GM12878 (cell line): ENCODE results near the gene PNPLA8. TPM values are rescaled to one million over a fixed set of nuclear protein-coding genes. Genes with fewer than 3 reads are reported as not detected.
"Not testable (repeated sequence)": the region's sequence is repeated elsewhere in the genome, so short reads cannot be mapped to it uniquely, and the experiment has no call there.

Experiments used
- ATAC-seq: fragments of 200-7000 bp; cut with Tn5 transposase; 3 replicates; pipeline ENCODE4 v1.9.1; 2020; ENCODE audit warnings: mild to moderate bottlenecking, moderate library complexity
- BruUV-seq: library from RNA; stranded (reverse); fragments of 400-500 nt; replicated peaks from 2 replicates; lab custom pipeline; 2021; lab: Mats Ljungman, UMichigan
- CTCF ChIA-PET: fragments of 300-600 bp; sonication (Branson Sonifier 250); formaldehyde crosslinking; extraction: SDS; loops from one replicate; lab custom pipeline; 2021; ENCODE audit warnings: inconsistent platforms; lab: Yijun Ruan, JAX
- POLR2A ChIA-PET: fragments of 350-600 bp; formaldehyde crosslinking; extraction: SDS; loops from one replicate; lab custom pipeline; 2021; ENCODE audit warnings: inconsistent platforms; lab: Charles Lee
- RAD21 ChIA-PET: fragments of 300-600 bp; sonication (Branson Sonifier 250); formaldehyde crosslinking; loops from one replicate; lab custom pipeline; 2023; ENCODE audit warnings: antibody characterized with exemption; ENCODE audit not compliant: unreplicated experiment; lab: Charles Lee
- SMC1A ChIA-PET: fragments of 300-600 bp; sonication (Branson Sonifier 250); formaldehyde crosslinking; loops from one replicate; lab custom pipeline; 2023; ENCODE audit not compliant: unreplicated experiment, uncharacterized antibody; lab: Charles Lee
- DNase-seq: peaks from one replicate; pipeline ENCODE4 v3.0.0-alpha.2; 2011; ENCODE audit warnings: low read depth, low spot score
- FAIRE-seq: peaks from 3 replicates; lab custom pipeline; 2011; peaks lifted over from hg19 to GRCh38; lab: Jason Lieb, UNC
- H2AFZ ChIP-seq: 2 replicates; pipeline ENCODE4 v1.6.0; 2011; ENCODE audit warnings: low read depth, low read length, control low read depth; ENCODE audit not compliant: control insufficient read depth
- H3K27ac ChIP-seq: 2 replicates; pipeline ENCODE4 v1.5.1; 2011; ENCODE audit warnings: control low read depth; ENCODE audit not compliant: control insufficient read depth, insufficient read depth
- H3K27me3 ChIP-seq, 2 experiments: replicated peaks in 1 of 2; 2 replicates each; pipeline versions ENCODE4 v1.6.0 to v1.6.1; 2011; ENCODE audit warnings: low read length in 1 of 2; ENCODE audit not compliant: control insufficient read depth in 2 of 2, insufficient read depth in 2 of 2
- H3K36me3 ChIP-seq, 2 experiments: 2 replicates each; pipeline ENCODE4 v1.5.1; 2011; ENCODE audit warnings: low read length in 1 of 2; ENCODE audit not compliant: control insufficient read depth in 2 of 2, insufficient read depth in 2 of 2
- H3K4me1 ChIP-seq: 2 replicates; pipeline ENCODE4 v1.6.1; 2011; ENCODE audit warnings: mild to moderate bottlenecking, low read length, moderate library complexity, mixed read lengths; ENCODE audit not compliant: control insufficient read depth, insufficient read depth
- H3K4me2 ChIP-seq: 2 replicates; pipeline ENCODE4 v1.6.0; 2011; ENCODE audit warnings: control low read depth; ENCODE audit not compliant: control insufficient read depth, insufficient read depth
- H3K4me3 ChIP-seq: fragments of 200-600 bp; sonication (generic); 2 replicates; pipeline ENCODE4 v1.5.1; 2016
- H3K79me2 ChIP-seq: 2 replicates; pipeline ENCODE4 v1.6.0; 2011; ENCODE audit warnings: low read length; ENCODE audit not compliant: control insufficient read depth, insufficient read depth
- H3K9ac ChIP-seq: 2 replicates; pipeline ENCODE4 v1.8.0; 2011; ENCODE audit warnings: low read length, control low read depth, mixed read lengths; ENCODE audit not compliant: control insufficient read depth, insufficient read depth
- H3K9me3 ChIP-seq: replicated peaks from 3 replicates; pipeline ENCODE4 v1.5.1; 2011; ENCODE audit warnings: mild to moderate bottlenecking, low read length; ENCODE audit not compliant: control insufficient read depth, insufficient read depth
- H4K20me1 ChIP-seq: 2 replicates; pipeline ENCODE4 v1.6.0; 2011; ENCODE audit not compliant: control insufficient read depth, insufficient read depth
- CBX5 ChIP-seq: sonication (generic); IDR thresholded peaks from 2 replicates; pipeline ENCODE4 v1.6.1; 2016; ENCODE audit warnings: low read depth, moderate library complexity, mild to moderate bottlenecking, inconsistent platforms
- YY1 ChIP-seq: IDR thresholded peaks from 2 replicates; pipeline ENCODE4 v1.6.1; 2011; ENCODE audit warnings: low read depth, mild to moderate bottlenecking, low read length
- WGBS: methylation state at CpG from one replicate; pipeline ENCODE4 v1.1.6; 2016; ENCODE audit warnings: low lambda C conversion rate; ENCODE audit not compliant: insufficient replicate concordance, insufficient coverage; ENCODE audit errors: missing lambda C conversion rate; 5-methylcytosine and 5-hydroxymethylcytosine counted together
- in situ Hi-C: fragments of 300-500 bp; cut with MboI; formaldehyde crosslinking; loops from 9 replicates; pipeline ENCODE4 v1.14.3; 2018; ENCODE audit warnings: mixed read lengths
- intact Hi-C: fragments of 100-400 bp; cut with micrococcal nuclease; formaldehyde crosslinking; loops from one replicate; pipeline ENCODE4 v1.14.2; 2022; ENCODE audit not compliant: unreplicated experiment
- polyA plus RNA-seq, 11 experiments: library from polyadenylated mRNA; depleted of rRNA in 4 of 11; unstranded in 6 of 11; stranded (reverse) in 5 of 11; fragments of >200 nt; fragmentation: Nextera tagmentation in 4 of 11; fragmentation: Illumina TruSeq in 1 of 11; extraction: Ambion mirVana in 4 of 11; extraction: Trizol in 1 of 11; gene quantifications; 1 replicate in 1 of 11; 2 replicates in 10 of 11; pipeline versions ENCODE4 v1.2.1 to v1.2.3, GENCODE V29; 2011 to 2016; ENCODE audit warnings: inconsistent platforms in 2 of 11, missing spikeins in 2 of 11, low read depth in 1 of 11
- total RNA-seq, 4 experiments: library from RNA; depleted of rRNA in 3 of 4; stranded (reverse); fragments of >200 nt in 3 of 4; fragmentation: Illumina TruSeq in 1 of 4; extraction: Trizol in 1 of 4; gene quantifications; 2 replicates each; pipeline versions ENCODE4 v1.2.1 to v1.2.3, GENCODE V29; 2013 to 2021
- TF ChIP-seq, protein P1 (sequence below): fragments of 450-650 bp; IDR thresholded peaks from 2 replicates; pipeline ENCODE4 v1.6.1; 2017; ENCODE audit warnings: mild to moderate bottlenecking, low read depth, inconsistent platforms; ENCODE audit not compliant: poor library complexity, severe bottlenecking

PNPLA8 gene
- total and polyA plus RNA-seq, 10 of the 15 experiments (the other 5 are each of a cell fraction or from before 2014, with no cell fraction given), result 8.0 to 16.3 (median 12.2) TPM

DNA sequence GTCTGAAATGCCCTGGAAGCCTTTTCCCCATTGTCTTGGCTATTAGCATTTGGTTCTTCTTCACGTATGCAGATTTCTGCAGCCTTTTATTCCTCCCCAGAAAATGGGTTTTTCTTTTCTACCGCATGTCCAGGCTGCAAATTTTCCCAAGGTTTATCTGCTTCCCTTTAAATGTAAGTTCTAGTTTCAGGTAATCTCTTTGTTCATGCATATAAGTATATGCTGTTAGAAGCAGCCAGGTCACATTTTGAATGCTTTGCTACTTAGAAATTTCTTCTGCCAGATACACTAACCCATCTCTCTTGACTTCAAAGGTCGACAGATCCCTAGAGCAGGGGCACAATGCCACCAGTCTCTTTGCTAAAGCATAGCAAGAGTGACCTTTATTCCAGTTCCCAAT lies 31.3 kb upstream of the PNPLA8 start:
- no peak for ATAC-seq
- no peak for FAIRE-seq
- Histone ChIP-seq H3K79me2 (no peaks in the 10 kb centered on the region), H3K9ac (no peak overlapping the region), H3K27ac (no peak overlapping the region), H3K4me1 (peaks cover 3% of the 10 kb centered on the region), H3K9me3 (peaks cover 12% of the 10 kb centered on the region; the same call in 2 of the 3 replicates), H3K4me3 (no peak overlapping the region), H3K27me3 (no peaks in the 10 kb centered on the region), H2AFZ (no peak overlapping the region), H3K36me3 (no peaks in the 10 kb centered on the region), H4K20me1 (no peaks in the 10 kb centered on the region), H3K4me2 (no peak overlapping the region)
- in situ Hi-C loops (no loop called here), intact Hi-C loops (no loop called here)
- SMC1A ChIA-PET, result interaction anchor here (0.9 to 1.5 kb wide), 2 partner anchors 9 to 33 kb away, joined by 3 to 4 read pairs; no protein-coding TSS in a partner anchor
- 100% methylated on average over 3 of the region's 3 CpGs for WGBS
- TF ChIP-seq, protein P1, sequence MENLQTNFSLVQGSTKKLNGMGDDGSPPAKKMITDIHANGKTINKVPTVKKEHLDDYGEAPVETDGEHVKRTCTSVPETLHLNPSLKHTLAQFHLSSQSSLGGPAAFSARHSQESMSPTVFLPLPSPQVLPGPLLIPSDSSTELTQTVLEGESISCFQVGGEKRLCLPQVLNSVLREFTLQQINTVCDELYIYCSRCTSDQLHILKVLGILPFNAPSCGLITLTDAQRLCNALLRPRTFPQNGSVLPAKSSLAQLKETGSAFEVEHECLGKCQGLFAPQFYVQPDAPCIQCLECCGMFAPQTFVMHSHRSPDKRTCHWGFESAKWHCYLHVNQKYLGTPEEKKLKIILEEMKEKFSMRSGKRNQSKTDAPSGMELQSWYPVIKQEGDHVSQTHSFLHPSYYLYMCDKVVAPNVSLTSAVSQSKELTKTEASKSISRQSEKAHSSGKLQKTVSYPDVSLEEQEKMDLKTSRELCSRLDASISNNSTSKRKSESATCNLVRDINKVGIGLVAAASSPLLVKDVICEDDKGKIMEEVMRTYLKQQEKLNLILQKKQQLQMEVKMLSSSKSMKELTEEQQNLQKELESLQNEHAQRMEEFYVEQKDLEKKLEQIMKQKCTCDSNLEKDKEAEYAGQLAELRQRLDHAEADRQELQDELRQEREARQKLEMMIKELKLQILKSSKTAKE, result no peak
- TF ChIP-seq YY1, result no peak
- POLR2A ChIA-PET, result no interaction called here
- no peak for DNase-seq
- RAD21 ChIA-PET, result no interaction called here
- BruUV-seq, result no TSS peak
- CTCF ChIA-PET, result no interaction called here

DNA sequence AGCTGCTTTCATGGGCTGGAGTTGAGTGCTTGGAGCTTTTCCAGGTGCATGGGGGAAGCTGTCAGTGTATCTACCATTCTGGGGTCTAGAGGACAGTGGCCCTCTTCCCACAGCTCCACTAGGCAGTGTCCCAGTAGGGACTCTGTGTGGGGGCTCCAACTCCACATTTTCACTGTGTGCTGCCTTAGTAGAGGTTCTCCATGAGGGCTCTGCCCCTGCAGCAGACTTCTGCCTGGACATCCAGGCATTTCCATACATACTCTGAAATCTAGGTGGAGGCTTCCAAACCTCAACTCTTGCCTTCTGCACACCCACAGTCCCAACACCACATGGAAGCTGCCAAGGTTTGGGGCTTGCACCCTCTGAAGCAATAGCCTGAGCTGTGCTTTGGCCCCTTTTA lies 30.7 kb upstream of the PNPLA8 start:
- H3K4me2 ChIP-seq, H3K27me3 ChIP-seq, H3K4me1 ChIP-seq, RAD21 ChIA-PET, H3K4me3 ChIP-seq, ATAC-seq, H3K9ac ChIP-seq, in situ Hi-C loops, intact Hi-C loops, H3K79me2 ChIP-seq, FAIRE-seq, CTCF ChIA-PET, H4K20me1 ChIP-seq, DNase-seq, H3K27ac ChIP-seq, H2AFZ ChIP-seq, H3K36me3 ChIP-seq, BruUV-seq: not testable (repeated sequence)
- TF ChIP-seq CBX5, result 0 out of 2 replicates have a peak, but pooled peaks have one; percentile 46
- peaks cover 12% of the 10 kb centered on the region; the same call in 2 of the 3 replicates for H3K9me3 ChIP-seq
- POLR2A ChIA-PET, result interaction anchor here (1.0 kb wide), 1 partner anchor 17 kb away, joined by 3 read pairs; no protein-coding TSS in a partner anchor
- SMC1A ChIA-PET, result interaction anchor here (0.9 to 1.5 kb wide), 2 partner anchors 10 to 33 kb away, joined by 3 to 4 read pairs; no protein-coding TSS in a partner anchor

DNA sequence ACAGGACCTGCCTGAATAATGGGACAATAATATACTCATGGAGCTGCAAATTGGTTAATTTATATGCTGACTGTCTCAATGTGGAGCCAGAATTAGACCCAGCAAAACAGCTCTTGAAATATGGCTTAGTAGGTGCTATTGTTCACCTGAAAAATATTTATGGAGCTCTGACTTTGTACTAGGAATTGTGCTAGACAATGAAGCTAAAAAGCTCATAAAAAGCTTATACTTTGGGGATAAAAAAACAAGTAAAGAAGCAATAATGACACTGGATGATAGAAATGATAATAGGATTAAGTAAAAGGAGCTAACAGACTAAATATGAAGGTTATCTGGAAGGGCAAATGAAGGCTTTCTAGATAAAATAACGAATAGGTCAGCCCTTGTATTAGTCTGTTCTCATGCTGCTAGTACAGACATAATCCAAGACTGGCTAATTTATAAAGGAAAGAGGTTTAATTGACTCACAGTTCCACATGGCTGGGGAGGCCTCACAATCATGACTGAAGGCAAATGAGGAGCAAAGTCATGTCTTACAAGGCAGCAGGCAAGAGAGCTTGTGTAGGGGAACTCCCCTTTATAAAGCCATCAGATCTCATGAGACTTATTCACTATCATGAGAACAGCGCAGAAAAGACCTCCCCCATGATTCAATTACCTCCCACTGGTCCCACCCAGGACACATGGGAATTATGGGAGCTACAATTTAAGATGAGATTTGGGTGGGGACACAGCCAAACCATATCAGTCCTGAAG lies 22.4 kb upstream of the PNPLA8 start:
- H3K4me1 ChIP-seq, result peaks cover 11% of the 10 kb centered on the region
- H3K79me2 ChIP-seq, H3K9ac ChIP-seq, H3K9me3 ChIP-seq, H3K4me2 ChIP-seq, H3K4me3 ChIP-seq, H3K27me3 ChIP-seq, H3K36me3 ChIP-seq, DNase-seq, BruUV-seq, ATAC-seq, FAIRE-seq, H4K20me1 ChIP-seq, H2AFZ ChIP-seq, intact Hi-C loops, in situ Hi-C loops, H3K27ac ChIP-seq: not testable (repeated sequence)
- CTCF ChIA-PET, result interaction anchor here (1.2 to 1.6 kb wide), 2 partner anchors 18 to 21 kb away, joined by 3 read pairs; no protein-coding TSS in a partner anchor
- POLR2A ChIA-PET, result interaction anchor here (0.6 to 1.7 kb wide), 2 partner anchors 10 to 21 kb away, joined by 3 to 4 read pairs; no protein-coding TSS in a partner anchor
- 98% methylated on average over 2 of the region's 2 CpGs for WGBS
- SMC1A ChIA-PET, result interaction anchor here (0.6 to 2.3 kb wide), 6 partner anchors 11 to 254 kb away, joined by 3 to 10 read pairs (median 4); no protein-coding TSS in a partner anchor
- RAD21 ChIA-PET, result interaction anchor here (0.5 to 1.6 kb wide), 3 partner anchors 23 to 137 kb away, joined by 3 to 5 read pairs (median 4); partner anchors contain the start of gene PNPLA8
